DMS114 treated with DMSO at 0.1 percent for 48 hours (cell line): ENCODE results near the gene WWOX.
"Not testable (repeated sequence)": the region's sequence is repeated elsewhere in the genome, so short reads cannot be mapped to it uniquely, and the experiment has no call there.

Experiments
- DNase-seq: peaks from one replicate; lab custom pipeline; 2025; ENCODE audit not compliant: unreplicated experiment; lab: John Stamatoyannopoulos, UW

The WWOX gene

DNA sequence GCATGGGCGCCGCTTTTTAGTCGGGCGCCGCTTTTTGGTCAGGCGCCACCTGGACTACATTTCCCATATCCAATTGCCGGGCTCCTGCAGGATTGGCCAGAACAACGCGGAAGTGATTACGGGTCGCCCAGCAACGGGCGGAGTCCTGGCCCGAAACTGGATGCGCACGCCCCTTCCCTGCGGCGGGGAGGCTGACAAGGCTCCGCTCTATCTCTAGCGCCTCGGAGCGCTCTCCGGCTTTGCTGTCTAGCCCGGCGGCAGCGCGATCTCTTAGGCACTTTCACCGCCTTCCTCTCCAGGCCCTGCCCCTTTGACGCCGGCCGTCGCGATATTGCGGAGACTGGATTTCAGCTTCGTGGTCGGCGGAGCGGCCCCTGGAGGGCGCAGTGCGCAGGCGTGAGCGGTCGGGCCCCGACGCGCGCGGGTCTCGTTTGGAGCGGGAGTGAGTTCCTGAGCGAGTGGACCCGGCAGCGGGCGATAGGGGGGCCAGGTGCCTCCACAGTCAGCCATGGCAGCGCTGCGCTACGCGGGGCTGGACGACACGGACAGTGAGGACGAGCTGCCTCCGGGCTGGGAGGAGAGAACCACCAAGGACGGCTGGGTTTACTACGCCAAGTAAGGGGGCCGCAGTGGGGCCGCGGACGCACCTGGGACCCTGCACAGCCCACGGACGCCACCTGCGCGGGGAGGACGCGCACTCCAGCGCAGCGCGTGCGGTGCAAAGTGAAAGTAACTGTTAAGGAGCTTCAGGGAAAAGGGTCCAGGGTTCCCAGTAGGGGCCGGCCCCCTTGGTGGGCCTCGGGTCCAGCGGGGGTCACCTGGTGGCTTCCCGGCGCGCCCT is at the start of gene WWOX:
Gene WWOX, plus strand, starts transcription at position 384 of the 841 bp plus-strand sequence.
- peak; percentile 96 for DNase-seq

DNA sequence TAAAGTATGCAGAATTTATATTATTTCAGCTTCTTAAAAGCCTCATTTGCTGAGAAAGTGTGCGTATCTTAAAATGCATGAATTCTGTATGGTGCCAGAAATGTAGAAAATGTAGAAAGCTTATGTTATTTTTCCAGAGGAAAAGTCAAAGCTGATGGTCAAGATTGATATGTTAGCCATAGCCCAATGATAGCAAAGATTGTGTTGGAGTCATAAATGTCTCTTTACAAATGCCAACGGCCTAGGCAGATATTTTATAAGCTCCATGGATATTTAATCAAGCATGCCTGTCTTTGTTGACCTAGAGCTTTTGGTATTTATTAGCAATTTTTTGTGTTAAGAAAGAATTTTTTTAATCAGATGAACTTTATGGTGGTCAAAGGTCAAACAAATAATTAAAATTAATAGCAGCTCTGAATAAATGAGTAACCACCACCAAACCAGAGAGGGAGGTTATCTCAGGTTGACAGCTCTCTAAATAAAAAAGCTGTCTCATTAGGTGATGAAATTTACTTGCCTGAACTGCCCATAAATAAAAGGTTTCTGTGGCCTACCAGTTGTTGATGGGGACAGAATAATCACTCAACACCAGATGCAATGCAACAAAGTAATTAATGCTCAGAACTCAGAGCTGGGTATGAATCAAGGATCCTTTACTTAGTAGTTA is 48.6 kb upstream of the WWOX start:
- DNase-seq = no peak

DNA sequence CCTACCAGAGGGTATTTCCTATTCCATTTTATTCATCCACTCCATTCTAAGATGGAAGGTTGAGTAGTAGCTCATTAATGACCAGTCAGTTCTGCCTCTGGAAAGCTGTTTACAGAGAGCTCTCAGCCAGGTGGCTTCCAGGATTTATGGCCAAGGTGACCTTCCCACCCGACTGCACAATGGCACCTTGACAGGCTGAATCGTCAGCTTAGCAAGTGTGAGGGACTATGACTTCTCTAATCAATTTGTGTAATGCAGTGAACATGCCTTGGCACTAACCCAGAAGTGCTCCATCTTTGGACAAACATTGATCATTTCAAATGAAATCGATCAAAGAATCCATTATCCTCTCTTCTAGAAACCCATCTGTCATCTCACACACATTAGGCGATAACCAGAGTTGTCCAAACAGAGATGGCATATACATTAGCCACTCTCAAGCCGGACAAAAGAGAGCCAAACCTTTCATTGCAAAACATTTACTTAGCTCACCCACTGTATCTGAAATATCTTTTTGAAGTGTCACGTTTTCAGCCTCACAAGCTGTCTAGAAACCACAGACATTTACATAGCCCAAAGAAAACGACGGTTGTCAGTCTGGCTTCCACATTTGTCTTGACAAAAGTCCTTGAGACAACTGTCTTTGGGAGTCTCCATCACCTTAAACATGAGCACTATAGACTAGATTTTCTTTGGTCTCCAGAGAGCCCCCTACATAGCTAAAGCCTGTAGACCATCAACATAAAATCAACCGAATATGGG is 41.5 kb upstream of the WWOX start:
- no peak for DNase-seq

DNA sequence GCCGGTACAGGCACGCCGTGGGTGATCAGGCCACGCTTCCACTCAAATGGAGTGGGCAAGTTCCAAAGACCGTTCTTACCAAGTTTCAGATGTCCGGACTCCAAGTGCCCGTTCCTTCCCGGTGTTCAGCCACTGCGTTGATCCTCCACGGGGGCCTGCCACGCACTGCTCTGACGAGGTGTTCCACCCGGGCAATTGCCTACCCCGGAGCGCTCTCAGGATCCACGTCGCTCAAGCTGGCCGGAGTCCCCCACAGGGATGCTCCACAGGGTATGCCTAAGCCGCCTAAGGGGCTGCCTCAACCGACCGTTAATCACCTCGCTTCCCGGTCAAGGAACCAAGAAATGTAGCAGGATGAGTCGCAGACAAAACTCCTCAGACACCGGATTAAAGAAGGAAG is 39.6 kb upstream of the WWOX start:
- not testable (repeated sequence) for DNase-seq

DNA sequence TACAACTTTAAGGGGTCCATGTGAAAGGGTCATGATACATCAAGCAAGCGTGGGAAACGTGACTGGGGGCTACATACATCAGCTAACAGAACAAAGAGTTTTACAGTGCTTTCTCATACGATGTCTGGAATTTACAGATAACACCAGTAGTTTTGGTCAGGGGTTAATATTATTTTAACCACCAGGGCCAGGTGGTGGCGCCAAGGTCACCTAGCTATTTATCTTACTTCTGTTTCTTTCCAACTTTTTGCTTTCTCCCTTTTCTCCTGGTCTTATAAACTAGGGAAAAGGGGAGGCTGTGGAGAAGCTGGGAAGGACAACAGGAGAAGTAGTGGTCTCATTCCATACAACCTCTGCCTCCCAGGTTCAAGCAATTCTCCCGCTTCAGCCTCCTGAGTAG is 39.2 kb upstream of the WWOX start:
- DNase-seq = no peak

DNA sequence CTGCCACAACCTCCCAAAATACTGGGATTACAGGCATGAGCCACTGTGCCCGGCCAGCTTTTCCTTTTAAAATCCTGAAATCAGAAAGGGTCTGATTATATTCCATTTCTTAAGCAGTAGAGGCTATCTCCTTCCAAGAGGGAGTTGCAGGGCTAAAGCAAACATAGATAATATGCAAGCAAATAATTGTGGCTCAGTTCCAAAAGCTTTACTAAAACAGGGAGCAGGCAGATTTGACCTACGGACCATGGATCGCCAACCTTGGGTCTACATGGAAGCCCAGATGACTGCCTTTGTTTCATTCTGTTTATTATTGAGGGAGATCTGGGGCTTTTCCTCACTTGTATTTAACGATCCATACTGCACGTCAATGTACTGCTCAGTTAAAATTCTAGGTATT is 38.6 kb upstream of the WWOX start:
- DNase-seq = no peak

DNA sequence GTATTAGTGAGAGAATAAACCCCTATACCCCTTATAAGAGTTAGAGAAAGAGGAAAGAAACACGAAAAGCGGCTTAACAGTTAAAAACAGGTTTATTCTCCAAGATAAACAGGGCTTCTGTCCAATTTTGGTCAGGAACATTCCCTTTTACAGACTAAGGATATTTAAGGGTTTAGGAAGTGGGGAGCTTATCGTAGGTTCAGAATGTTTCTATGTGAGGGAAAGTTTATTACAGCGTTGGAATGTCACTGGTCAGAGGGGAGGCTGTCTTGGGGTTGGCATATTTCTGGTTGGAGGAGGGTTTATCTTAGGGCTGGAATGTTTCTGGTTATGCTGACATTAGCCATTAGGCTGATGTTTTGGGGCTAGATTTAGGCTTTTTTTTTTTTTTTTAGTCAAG is 34.1 kb upstream of the WWOX start:
- no peak for DNase-seq

DNA sequence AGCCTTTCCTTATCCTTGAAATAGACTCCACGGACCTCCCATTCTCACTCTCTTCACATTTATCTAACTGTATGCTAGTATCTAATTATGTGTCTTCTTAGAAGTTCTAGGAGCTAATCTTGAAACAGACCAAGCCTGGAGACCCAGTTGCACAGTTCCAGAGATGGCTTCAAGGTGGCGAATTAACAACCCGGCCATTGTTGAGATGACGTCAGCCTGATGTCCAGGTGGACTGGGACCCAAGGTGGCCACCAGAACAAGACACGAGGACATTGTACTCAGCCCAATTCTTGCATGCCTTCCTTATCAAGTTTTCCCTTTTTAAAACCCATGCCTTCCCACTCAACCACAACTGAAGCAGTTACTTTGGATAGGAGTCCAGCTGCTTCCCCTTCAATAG is 29.5 kb upstream of the WWOX start:
- DNase-seq = no peak

DNA sequence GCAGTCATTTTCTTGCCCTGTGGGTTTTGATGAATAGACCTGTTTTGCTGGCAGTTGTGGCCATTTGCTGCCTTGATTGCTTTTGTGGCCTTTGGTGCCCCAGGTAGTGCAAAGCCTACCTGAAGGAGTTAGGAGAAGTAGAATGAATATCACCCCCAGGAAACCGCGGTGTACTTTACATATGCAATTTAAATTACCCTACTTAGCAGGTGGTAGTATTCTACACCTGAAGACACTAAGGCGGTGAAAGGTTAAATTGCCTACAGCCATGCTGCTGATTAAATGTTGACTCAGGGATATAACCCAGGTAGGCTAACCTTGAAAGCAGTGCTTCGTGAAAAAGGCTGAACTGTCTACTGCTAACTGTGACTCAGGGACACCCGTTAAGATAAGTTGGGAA is 27.2 kb upstream of the WWOX start:
- no peak for DNase-seq

DNA sequence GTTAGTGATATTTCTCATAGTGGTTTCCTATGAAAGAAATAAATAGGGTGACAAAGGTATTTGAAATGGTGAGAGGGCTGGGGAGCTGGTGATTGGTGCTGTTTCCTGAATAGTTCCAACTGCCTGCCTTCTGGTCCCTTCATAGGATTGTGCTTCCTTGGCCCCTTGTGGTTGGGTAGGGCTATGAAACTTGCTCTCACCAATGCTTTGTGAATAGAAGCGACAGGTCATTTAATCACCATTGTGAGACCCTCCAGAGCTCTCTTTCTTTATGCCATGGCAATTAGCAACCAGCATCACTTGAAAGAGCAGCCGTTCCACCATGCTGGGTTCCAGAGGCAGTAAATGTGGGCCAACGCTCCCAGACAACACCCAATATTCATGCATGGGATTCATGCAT is 23.7 kb upstream of the WWOX start:
- DNase-seq = no peak

DNA sequence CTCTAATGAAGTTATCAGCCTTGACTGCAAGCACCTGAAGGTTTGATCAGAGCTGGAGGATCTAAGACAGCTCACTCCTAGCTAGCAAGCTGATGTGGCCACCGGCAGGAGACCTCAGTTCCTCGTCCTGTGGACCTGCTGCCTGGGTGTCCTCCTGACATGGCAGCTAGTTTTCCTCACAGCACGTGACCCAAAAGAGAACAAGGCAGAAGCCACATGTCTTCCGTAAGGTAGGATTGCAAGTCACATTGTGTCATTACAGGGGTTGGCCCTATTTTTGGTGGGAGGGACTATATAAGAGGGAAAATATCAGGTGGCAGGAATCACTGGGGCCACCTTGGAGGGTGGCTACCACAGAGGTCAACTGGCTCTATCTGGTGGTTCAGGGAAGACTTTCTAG is 18.1 kb upstream of the WWOX start:
- no peak for DNase-seq

DNA sequence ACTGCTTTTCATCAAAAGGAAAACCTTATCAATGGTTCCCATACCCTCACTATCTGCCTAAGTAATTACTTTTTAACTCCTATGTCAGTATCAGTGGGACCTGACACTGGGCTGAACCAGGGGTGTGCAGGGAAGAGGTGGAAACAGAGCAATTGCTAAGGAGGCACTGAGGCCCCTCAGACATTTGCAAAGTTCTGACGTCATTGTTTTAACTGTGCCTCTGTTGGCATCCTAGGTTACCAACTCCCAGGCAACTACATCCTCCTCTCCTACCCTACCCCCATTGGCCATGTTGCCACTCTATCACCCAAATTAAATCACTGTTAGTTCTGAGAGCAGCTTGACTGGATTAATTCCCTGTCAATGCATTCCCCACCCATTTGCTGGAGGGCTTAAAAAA is 8.0 kb upstream of the WWOX start:
- DNase-seq = no peak

DNA sequence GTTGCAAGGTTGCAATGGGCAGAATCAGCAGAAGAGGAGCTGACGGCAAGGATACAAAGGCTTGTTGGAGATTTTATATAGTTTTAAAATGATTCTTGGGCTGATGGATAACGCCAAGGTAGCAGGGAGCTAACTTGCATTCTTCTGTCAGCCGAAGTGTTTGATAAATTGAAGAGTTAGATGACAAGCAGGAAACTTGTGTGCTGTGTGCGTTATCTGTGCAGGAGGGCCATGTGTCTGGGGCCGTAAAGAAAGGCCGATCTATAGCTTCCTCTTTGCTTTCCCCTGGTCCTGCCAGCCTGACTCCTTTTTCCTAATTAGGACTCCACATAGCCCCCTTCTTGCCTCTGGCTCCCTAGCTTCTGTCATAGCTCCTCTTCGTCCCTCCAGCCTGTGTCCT is 6.7 kb upstream of the WWOX start:
- no peak for DNase-seq

DNA sequence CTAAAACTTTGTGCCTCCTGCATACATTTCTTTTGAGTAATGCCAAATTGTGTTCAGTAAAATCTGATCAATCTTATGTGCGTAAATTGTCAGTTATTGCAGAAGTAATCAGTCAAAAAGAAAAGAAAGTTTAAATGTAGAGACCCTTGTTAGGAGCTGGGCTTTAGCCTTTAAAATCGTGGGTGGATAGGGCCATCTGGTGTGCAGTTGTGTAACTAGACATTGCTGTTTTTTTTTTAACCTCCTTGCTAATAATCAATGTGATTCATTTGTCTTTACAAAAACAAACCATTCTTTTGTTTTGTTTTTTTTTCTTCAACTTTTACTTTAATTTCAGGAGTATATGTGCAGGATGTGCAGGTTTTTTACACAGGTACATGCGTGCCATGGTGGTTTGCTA is 5.3 kb upstream of the WWOX start:
- peak; percentile 3 for DNase-seq

DNA sequence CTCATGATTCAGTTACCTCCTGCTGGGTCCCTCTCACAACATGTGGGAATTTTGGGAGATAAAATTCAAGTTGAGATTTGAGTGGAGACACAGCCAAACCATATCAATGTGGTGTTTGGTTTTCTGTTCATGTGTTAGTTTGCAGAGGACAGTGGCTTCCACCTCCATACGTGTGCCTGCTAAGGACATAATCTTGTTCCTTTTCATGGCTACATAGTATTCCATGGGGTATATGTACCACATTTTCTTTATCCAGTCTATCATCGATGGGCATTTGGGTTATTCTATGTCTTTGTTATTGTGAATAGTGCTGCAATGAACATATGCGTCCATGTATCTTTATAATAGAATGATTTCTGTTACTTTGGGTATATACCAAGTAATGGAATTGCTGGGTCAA is 4.5 kb upstream of the WWOX start:
- DNase-seq = no peak

DNA sequence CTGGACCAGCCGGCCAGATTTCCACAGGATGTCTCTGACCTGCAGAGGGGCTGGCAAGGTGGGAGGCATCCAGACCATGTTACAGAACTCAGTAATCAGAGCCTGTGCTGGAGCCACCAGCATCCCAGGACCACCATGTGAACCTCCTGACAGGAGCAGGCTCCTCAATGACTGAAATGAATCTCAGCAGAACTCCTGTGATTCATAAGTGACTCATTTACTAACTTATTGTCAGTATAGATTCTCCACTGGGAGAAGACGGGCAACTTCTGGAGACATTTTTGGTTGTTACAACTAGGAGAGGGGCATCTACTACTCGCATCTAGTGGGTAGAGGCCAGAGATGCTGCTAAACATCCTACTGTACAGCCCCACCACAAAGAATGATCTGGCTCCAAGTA is 3.1 kb upstream of the WWOX start:
- no peak for DNase-seq

DNA sequence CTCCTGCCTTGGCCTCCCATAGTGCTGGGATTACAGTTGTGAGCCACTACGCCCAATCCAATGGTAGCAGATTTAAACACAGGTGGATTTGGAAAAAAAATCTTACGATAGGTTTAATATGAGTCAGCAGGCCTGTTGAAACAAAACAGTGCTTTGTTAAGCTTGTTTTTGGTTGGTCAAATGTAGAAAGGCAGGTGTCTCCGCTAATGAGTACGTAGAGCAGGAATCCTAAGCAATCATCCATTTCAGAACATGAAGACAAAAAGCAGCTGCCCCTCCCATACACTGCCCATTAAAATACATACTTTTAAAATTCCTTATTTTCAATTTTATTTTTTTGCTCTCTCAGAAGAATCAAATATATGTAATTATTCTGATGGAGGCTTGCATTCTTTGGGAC is 1.9 kb upstream of the WWOX start:
- DNase-seq = no peak

DNA sequence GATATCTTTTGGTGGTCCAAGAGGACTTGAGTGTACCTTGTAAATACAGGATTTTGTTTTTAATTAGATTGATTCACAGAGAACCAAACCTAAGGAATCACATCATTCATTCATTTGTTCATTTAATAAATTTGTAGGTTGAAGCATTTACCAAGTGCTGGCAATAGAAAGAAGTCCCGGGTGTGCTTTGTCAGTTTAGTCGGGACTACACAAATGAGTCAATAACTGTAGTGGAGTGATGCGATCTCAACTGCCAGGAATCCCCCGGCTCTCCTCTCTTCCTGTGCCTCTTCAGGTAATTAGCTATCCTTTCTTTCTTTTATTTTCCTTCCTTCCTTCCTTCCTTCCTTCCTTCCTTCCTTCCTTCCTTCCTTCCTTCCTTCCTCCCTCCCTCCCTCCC is 1.4 kb upstream of the WWOX start:
- DNase-seq = no peak

DNA sequence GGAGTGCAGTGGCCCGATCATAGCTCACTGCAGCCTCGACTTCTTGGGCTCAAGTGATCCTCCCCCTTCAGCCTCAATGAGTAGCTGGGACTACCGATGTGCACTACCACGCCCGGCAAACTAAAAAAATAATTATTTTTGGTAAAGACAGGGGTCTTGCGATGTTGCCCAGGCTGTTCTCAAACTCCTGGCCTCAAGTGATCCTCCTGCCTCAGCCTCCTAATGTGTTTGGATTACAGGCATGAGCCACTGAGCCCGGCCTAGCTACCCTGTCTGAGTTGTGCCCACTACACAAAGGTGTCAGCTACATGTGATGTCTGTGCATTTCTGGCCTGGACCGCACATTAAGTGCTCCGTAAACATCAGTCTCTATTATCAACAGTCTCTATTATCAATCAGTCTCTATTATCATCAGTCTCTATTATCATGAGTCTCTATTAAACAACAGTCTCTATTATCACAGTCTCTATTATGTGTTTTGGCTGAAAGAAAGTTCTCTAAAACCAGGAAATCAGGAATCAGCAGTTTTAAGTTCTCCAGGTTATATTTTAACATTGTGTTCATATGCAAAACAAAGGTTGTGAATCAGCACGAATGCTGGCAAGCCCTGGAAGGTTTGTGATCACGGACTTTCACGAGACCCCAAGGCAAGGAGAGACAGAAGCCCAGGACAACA is 721 bp upstream of the WWOX start:
- peak; percentile 34 for DNase-seq

DNA sequence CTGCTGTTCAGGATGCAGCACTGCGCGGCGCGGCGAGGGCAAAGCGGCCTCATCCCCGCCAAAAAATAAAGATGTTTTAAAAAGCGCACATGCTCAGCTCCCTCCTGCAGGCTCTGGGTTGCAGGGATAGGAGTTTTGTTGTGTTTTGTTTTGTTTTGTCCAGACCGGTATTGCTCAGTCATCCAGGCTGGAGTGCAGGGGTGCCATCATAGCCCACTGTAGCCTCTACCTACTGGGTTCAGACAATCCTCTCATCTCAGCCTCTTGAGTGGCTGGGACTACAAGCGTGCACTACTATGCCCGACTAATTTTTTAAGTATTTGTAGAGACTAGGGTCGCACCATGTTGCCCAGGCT is 636 bp downstream of the WWOX start:
- no peak for DNase-seq

DNA sequence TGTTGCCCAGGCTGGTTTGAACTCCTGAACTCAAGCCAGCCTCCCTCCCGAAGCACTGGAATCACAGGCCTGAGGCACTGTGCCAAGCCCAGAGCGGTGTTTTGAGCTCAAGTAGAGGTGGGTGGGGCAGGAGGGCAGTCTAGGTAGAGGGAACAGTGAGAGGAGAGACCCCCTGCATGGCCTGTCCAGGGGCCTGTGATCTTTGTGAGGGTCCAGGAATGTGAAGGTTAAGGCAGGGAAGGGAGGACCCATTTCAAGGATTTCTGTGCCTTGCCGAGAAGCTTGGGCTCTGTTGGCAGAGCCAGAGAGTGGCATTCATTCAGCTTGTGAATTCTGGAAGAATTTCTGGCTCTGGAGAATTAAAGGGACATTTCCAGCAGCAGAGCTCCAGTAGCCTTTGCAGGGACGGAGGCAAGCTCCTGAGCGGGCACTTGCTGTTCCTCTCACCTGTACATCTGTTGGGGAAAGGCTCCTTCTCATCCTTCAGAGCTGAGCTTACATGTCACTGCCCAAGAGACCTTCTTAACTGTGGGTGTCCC is 2.7 kb downstream of the WWOX start:
- DNase-seq = no peak
